HG02885 (cell line): Measurements from ENCODE around the gene CCDC92.

Experiments used
- ATAC-seq: cut with Tn5 transposase; IDR thresholded peaks from one replicate; pipeline ENCODE4 v1.9.1; 2021; ENCODE audit warnings: mild to moderate bottlenecking; ENCODE audit not compliant: unreplicated experiment, poor library complexity

Gene CCDC92

GRCh38 chr12:124002654-124003053 lies 30.0 kb upstream of the CCDC92 start:
- ATAC-seq = no peak

DNA sequence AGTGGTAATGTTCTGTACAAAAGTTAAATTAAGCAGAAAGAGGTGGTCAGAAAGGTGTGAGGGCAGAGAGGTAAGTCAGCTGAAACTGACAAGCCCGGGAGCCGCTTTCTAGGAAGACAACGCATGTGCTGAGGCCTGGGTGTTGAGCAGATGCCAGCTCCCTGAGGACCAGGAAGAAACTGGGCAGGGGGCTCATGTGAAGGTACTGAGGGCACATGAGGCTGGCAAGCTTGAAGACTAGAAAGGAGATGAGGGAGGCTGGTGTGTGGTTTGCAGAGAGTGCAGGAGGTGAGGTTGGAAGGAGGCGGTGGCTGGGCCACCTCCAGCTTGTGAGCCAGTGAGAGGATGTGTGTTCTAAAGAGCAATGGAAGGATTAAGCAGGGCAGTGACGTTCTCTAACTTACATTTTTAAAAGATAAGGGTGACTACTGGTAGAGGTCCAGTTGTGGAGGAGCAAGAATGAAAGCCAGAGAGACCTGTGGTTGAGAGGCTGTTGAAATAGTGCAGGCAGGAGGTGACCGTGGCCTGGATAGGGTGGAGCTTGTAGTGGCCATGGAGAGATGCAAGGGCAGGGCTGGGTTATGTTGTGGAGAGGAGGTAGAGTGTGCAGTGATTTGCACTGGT lies 29.5 kb upstream of the CCDC92 start:
- no peak for ATAC-seq

- no peak for ATAC-seq
Measured at GRCh38 chr12:124001343-124001742, 28.7 kb upstream of the CCDC92 start.

DNA sequence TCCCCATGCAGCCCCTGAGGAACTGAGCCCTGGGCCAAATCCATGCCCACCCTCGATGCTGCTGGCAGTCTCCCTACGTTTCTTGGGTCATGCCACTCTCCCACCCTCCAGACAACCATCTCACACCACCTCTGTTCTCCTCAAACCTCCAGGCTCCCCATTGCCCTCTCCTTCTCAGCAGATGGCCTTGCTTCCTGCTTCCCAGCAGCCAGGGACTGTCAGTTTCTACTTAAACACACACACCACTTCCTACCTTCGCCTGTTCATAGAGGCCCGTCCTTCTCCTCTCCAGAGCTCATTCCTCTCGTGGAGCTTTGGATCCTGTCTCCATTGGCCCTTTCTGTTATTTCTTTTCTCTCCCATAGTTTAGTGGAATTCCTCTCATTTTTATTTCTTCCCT lies 27.5 kb upstream of the CCDC92 start:
- no peak for ATAC-seq

DNA sequence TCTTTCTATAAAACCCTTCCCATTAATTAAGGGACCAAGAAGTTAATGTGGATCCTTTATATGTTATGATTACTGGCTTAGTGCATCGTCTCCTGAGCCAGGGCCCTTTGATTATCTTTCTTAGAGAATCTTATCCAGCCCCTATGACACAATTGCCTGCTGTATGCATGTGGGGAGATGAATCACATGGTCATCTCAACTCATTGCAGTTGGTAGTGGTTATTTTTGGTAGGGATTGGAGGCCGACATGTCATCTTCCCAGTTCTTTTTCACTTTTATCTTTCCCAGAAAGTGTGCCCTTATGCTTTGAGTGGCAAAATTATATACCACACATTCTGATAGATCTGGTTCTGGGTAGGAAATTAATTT lies 26.3 kb upstream of the CCDC92 start:
- ATAC-seq = no peak

- ATAC-seq = no peak
Measured at GRCh38 chr12:123998344-123998990, 25.8 kb upstream of the CCDC92 start.

- no peak for ATAC-seq
Measured at GRCh38 chr12:123997908-123998307, 25.3 kb upstream of the CCDC92 start.

DNA sequence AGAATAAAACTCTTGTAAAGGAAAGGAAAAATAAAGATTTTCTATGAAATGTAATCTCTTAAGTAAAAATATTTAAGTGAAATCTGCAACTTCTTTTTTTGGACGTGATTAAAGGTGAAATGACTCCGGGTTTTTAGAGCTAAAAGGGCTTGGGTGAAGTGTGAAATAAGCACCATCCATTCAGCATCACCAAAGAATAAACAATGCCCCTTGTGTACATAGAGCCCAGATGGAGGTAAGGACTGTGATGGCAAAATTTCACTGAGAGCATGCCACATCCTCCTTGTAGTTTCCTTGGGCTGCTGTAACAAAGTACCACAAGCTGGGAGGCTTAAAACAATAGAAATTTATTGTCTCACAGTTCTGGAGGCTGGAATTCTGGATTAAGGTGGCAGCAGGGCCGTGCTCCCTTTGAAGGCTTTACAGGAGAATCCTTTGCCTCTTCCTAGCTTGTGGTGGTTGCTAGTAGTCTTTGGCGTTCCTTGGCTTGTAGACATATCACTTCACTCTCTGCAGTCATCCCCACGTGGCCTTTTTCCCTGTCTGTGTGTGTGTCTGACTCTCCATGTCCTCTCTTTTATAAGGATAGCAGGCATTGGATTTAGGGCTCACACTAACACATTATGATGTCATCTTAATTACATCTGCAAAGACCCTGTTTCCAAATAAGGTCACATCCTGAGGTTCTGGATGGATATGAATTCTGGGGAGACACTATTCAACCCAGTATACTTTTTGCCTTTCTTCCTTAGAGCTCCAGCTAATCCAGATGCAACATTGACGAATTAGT lies 24.6 kb upstream of the CCDC92 start:
- no peak for ATAC-seq

GRCh38 chr12:123996581-123996980 lies 23.9 kb upstream of the CCDC92 start:
- ATAC-seq = no peak

GRCh38 chr12:123995023-123995748 lies 22.6 kb upstream of the CCDC92 start:
- ATAC-seq = no peak

GRCh38 chr12:123992118-123992825 lies 19.6 kb upstream of the CCDC92 start:
- no peak for ATAC-seq

DNA sequence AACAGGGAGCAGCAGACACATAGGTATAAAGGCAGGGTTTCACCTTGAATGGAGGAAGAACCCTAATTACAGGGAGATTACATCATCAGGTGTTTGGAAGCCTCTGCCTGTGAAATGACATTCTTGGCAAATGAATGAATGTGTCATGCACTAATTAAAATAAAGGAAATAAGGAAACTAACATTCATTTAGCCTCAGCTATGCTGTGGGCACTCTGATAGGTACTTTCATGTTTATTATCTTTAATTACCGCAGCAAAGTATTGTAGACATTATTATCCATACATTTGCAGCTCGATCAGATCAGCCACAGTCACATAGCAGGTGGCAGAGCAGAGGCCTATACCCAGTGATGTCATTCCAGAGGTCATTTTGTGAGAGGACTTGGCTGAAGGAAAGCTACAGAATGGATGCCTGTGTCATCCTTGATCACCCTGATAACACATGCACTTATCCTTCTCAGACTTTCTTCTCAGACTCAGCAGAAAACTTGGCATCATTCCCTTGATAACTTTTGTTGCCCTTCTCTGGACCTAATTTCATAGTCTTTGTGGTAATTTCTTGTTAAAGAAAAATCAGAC lies 18.8 kb upstream of the CCDC92 start:
- no peak for ATAC-seq

GRCh38 chr12:123990511-123990910 lies 17.9 kb upstream of the CCDC92 start:
- ATAC-seq = no peak

DNA sequence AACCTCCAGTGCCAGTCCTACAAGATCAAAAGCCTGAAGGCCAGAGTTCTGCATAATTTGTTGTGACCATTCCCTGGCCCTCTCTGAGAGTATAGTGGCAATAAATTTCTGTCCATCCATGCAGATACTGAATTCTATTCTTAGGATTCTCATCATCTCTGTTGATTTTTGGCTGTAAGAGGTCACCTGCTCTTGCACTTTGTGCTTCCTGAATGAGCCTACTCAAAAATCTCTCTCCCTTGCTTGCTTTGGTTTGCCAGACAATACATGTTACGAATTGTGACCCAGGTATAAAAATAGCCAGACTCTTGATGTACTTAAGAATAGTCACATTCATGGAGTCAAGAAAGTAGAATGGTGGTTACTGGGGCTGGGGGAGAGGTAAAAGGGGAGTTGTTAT lies 17.1 kb upstream of the CCDC92 start:
- ATAC-seq = no peak

- no peak for ATAC-seq
Measured at GRCh38 chr12:123989168-123989567, 16.5 kb upstream of the CCDC92 start.

DNA sequence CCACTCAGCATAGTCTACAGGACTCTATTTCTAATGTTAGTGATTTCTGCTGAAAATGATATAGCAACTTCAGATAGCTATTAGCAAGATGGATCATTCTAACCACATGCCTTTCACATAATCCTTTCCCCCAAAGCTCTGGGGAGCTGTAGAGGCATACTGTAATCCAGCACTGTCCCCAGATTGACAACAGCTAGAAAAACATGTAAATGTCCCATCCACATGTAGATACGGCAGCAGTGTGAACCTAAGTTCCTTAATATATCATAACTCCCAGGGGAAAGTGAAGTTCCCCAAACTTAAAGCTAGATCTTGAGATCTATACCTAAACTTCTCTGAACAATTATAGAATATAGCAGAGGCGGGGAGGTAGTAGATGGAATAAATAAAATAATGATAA lies 14.4 kb upstream of the CCDC92 start:
- no peak for ATAC-seq

GRCh38 chr12:123986374-123986965 lies 13.8 kb upstream of the CCDC92 start:
- no peak for ATAC-seq

GRCh38 chr12:123984903-123985302 lies 12.3 kb upstream of the CCDC92 start:
- no peak for ATAC-seq

DNA sequence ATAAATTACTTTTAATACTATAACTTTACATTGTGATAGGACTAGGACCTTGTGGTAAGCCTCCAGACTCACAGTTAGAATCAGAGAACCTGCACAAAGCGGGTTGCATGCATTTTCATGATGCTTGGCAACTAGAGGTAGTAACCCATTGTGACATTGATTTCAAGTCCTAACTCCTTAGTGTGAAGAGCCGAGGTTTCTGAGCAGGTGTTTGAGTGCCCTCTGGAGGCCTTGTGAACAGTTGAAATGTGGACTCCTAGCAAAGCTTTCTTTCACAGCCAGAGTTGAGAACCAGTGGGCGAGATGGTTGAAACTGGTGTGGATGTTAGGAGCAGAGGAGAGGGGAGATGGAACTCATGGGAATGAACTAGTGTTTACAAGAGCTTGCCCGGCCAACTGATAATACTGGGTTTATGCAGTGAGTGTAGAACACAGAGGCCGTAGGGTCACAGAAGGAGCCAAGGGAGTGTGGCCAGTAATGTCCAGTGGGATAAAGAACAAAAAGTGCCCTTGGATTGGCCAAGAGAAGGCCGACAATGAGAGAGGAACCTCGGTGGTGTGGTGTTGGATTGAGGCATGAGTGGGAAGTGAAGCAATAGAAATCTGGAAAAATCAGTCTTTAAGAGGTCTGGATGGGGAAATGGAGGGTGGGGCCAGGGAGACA lies 11.3 kb upstream of the CCDC92 start:
- ATAC-seq = no peak
